ENCODE measurements around the gene MTHFD1. TPM values are rescaled to one million over a fixed set of nuclear protein-coding genes. Genes with fewer than 3 reads are reported as not detected.
A peak's percentile ranks its signal among the peaks of the same experiment; 100 is the strongest.

The MTHFD1 gene
- total RNA-seq (2012; rRNA removed) = 59.7 and 64.9 TPM in 2 replicates
- 30.4 and 32.2 TPM in 2 replicates for polyA plus RNA-seq (2012; rRNA removed)
- polyA plus RNA-seq (2012; cell fraction: cytosol; rRNA removed) = 12.3 and 13.6 TPM in 2 replicates
- 14.8 and 40.8 TPM in 2 replicates for polyA plus RNA-seq (2012; cell fraction: nucleus; rRNA removed; ENCODE audit: low replicate concordance)
- Bru-seq, nascent RNA = percentile 57 among the genes with signal in this experiment
- BruChase-seq, experiment 1, labeled RNA remaining after a 6-hour chase = percentile 60 among the genes with signal in this experiment
- percentile 51 among the genes with signal in this experiment for BruChase-seq, experiment 2, labeled RNA remaining after a 2-hour chase
- long read RNA-seq, transcript MTHFD1-201 (28 exons, 3,136 nt) = major isoform, 62 of 84 reads
- long read RNA-seq, partial matches to known transcripts = 9 of 84 reads
- long read RNA-seq, other reads (novel, unspliced or antisense) = 13 of 84 reads

- ATAC-seq (ENCODE audit: low read depth) (peak; percentile 94), DNase-seq (peak; percentile 99)
- Histone ChIP-seq H3K14ac (replicated peaks; ENCODE audit: low read depth, low read length) (peak within 1 kb of the TSS; percentile 90), H3K9ac (ENCODE audit: low read depth, low read length) (peak within 1 kb of the TSS; percentile 77), H3K18ac (ENCODE audit: low read depth, low read length) (peak within 1 kb of the TSS; percentile 34; the same call in 1 of the 2 replicates), H2BK120ac (ENCODE audit: low read depth, low read length) (0 out of 2 replicates have a peak within 1 kb of the TSS, but pooled peaks have one; percentile 1), H3K4me1 (ENCODE audit: control insufficient read depth, insufficient read depth, low read length) (no peaks in the 10 kb centered on the region), H2BK20ac (ENCODE audit: low read depth, low read length) (no peak within 1 kb of the TSS), H4K5ac (ENCODE audit: low read depth, low read length) (peak within 1 kb of the TSS; percentile 73), H2BK5ac (ENCODE audit: low read depth, low read length, poor library complexity, severe bottlenecking) (peak within 1 kb of the TSS; percentile 64), H3K27me3 (ENCODE audit: control insufficient read depth, insufficient read depth, low read length) (no peaks in the 10 kb centered on the region), H3K4me3 (ENCODE audit: insufficient read depth, low read depth, low read length) (peak within 1 kb of the TSS; percentile 63), H2AK9ac (replicated peaks; ENCODE audit: low read depth, low read length, poor library complexity) (peak within 1 kb of the TSS; percentile 94), H3K23ac (ENCODE audit: low read depth, low read length) (peak within 1 kb of the TSS; percentile 61), H3K9me3 (ENCODE audit: control insufficient read depth, insufficient read depth, low read length) (no peaks in the 10 kb centered on the region), H2AFZ (replicated peaks; ENCODE audit: low read length, poor library complexity) (peak within 1 kb of the TSS; percentile 95), H3K4ac (ENCODE audit: low read depth, low read length) (peak within 1 kb of the TSS; percentile 77), H3K79me1 (ENCODE audit: low read depth in 1 of 2, low read length in 2 of 2) (peaks cover 10 to 35% of the 10 kb centered on the region in 2 experiments; a peak in 3 of 4 replicates), H2AK5ac (ENCODE audit: low read depth, low read length) (peak within 1 kb of the TSS; percentile 87), H4K91ac (ENCODE audit: insufficient read depth, low read depth, low read length) (peak within 1 kb of the TSS; percentile 29), H2BK15ac (ENCODE audit: low read depth, low read length) (no peak within 1 kb of the TSS; the same call in 2 of the 3 replicates), H3K36me3 (ENCODE audit: control insufficient read depth, insufficient read depth, low read length) (no peaks in the 10 kb centered on the region), H3K56ac (ENCODE audit: extremely low read depth, insufficient read depth, low read length) (peak within 1 kb of the TSS; percentile 75), H3K4me2 (ENCODE audit: low read depth, low read length) (peak within 1 kb of the TSS; percentile 92), H3K9me1 (ENCODE audit: insufficient read depth, low read length) (no peaks in the 10 kb centered on the region; the same call in 1 of the 2 replicates), H4K20me1 (ENCODE audit: insufficient read depth, low read length) (no peaks in the 10 kb centered on the region), H4K8ac (ENCODE audit: low read depth in 2 of 2, low read length in 2 of 2) (peak within 1 kb of the TSS; percentile 54 to 73), H3K27ac (ENCODE audit: insufficient read depth, low read length) (peak within 1 kb of the TSS; percentile 75)
- no TSS peak for BruUV-seq (replicated peaks)
- intact Hi-C loops (cut with micrococcal nuclease) = no loop called here
- POLR2A ChIA-PET (ENCODE audit: unreplicated experiment) = interaction anchor here (0.6 to 1.0 kb wide), 2 partner anchors 26 to 33 kb away, joined by 3 to 4 read pairs; no protein-coding TSS in a partner anchor
- dilution Hi-C loops (cut with HindIII; ENCODE audit: low sequenced_read_pairs, unreplicated experiment) = no loop called here
- CTCF ChIA-PET = no interaction called here
- in situ Hi-C loops (cut with MboI; ENCODE audit: low sequenced_read_pairs) = no loop called here
- 0% methylated on average over 36 of the region's 58 CpGs; no CpG with 5 or more reads in 1 of the 2 experiments for WGBS, 2 experiments (ENCODE audit: extremely low coverage in 2 of 2, insufficient read length in 1 of 2)
- TF ChIP-seq POLR2A (IDR thresholded peaks at IDR 0.05; ENCODE audit: low read depth, low read length) = peak; percentile 77
- TF ChIP-seq MAZ (IDR thresholded peaks at IDR 0.05; ENCODE audit: borderline replicate concordance, low read depth, low read length) = 0 out of 2 replicates have a peak, but pooled peaks have one; percentile 28
- peak; percentile 36; the same call in 1 of the 2 replicates for TF ChIP-seq BHLHE40 (IDR thresholded peaks at IDR 0.05; ENCODE audit: low read depth, low read length)
- no peak for TF ChIP-seq NFE2L2 (IDR thresholded peaks at IDR 0.05; ENCODE audit: low read depth, low read length)
- no peak for TF ChIP-seq CTCF (conservative IDR thresholded peaks at IDR 0.05; ENCODE audit: low read depth, low read length)
- TF ChIP-seq FOS (IDR thresholded peaks at IDR 0.05; ENCODE audit: low read depth, low read length) = no peak
- peak; percentile 71 for TF ChIP-seq USF2 (IDR thresholded peaks at IDR 0.05; ENCODE audit: low read depth, low read length)
- no peak for TF ChIP-seq CEBPB (IDR thresholded peaks at IDR 0.05; ENCODE audit: low read depth, low read length)
- TF ChIP-seq SMC3 (IDR thresholded peaks at IDR 0.05; ENCODE audit: low read depth, low read length) = no peak
- no peak for TF ChIP-seq RAD21 (IDR thresholded peaks at IDR 0.05; ENCODE audit: low read length)
- TF ChIP-seq RCOR1 (IDR thresholded peaks at IDR 0.05; ENCODE audit: insufficient replicate concordance, low read length) = no peak
- no peak for TF ChIP-seq MAFK (IDR thresholded peaks at IDR 0.05; ENCODE audit: low read depth, low read length)
- 0 out of 2 replicates have a peak, but pooled peaks have one; percentile 12 for TF ChIP-seq CHD1 (IDR thresholded peaks at IDR 0.05; ENCODE audit: low read depth, low read length)
Observed at GRCh38 chr14:64387782-64388532, at the start of gene MTHFD1. Gene MTHFD1, plus strand, starts transcription at chr14:64388353. Its CDS starts 75 bp downstream, at chr14:64388428.

Data from IMR-90 (cell line).